Measurements from ENCODE around the gene PKNOX2.

Gene PKNOX2

GRCh38 chr11:125284245-125284850 lies 119.8 kb downstream of the PKNOX2 start:
- DNase-seq (ENCODE audit: low spot score) = no peak

GRCh38 chr11:125285844-125286243 lies 121.3 kb downstream of the PKNOX2 start:
- DNase-seq (ENCODE audit: low spot score) = no peak

- no peak for DNase-seq (ENCODE audit: low spot score)
Observed at GRCh38 chr11:125286486-125286885, 121.9 kb downstream of the PKNOX2 start.

- no peak for DNase-seq (ENCODE audit: low spot score)
Observed at GRCh38 chr11:125287491-125288210, 123.1 kb downstream of the PKNOX2 start.

GRCh38 chr11:125289419-125290098 lies 125.0 kb downstream of the PKNOX2 start:
- DNase-seq (ENCODE audit: low spot score) = no peak

GRCh38 chr11:125290263-125290662 lies 125.7 kb downstream of the PKNOX2 start:
- DNase-seq (ENCODE audit: low spot score) = no peak

- DNase-seq (ENCODE audit: low spot score) = no peak
Observed at GRCh38 chr11:125292100-125292499, 127.5 kb downstream of the PKNOX2 start.

GRCh38 chr11:125293596-125293995 lies 129.0 kb downstream of the PKNOX2 start:
- no peak for DNase-seq (ENCODE audit: low spot score)

- no peak for DNase-seq (ENCODE audit: low spot score)
Observed at GRCh38 chr11:125295931-125296330, 131.4 kb downstream of the PKNOX2 start.

- no peak for DNase-seq (ENCODE audit: low spot score)
Observed at GRCh38 chr11:125297346-125297915, 132.9 kb downstream of the PKNOX2 start.

GRCh38 chr11:125299061-125299615 lies 134.6 kb downstream of the PKNOX2 start:
- DNase-seq (ENCODE audit: low spot score) = no peak

- no peak for DNase-seq (ENCODE audit: low spot score)
Observed at GRCh38 chr11:125299821-125300220, 135.3 kb downstream of the PKNOX2 start.

- DNase-seq (ENCODE audit: low spot score) = no peak
Observed at GRCh38 chr11:125300791-125301218, 136.3 kb downstream of the PKNOX2 start.

GRCh38 chr11:125301346-125301745 lies 136.8 kb downstream of the PKNOX2 start:
- no peak for DNase-seq (ENCODE audit: low spot score)

- no peak for DNase-seq (ENCODE audit: low spot score)
Observed at GRCh38 chr11:125303186-125303585, 138.6 kb downstream of the PKNOX2 start.

- DNase-seq (ENCODE audit: low spot score) = no peak
Observed at GRCh38 chr11:125303694-125304093, 139.1 kb downstream of the PKNOX2 start.

- DNase-seq (ENCODE audit: low spot score) = no peak
Observed at GRCh38 chr11:125304136-125304535, 139.6 kb downstream of the PKNOX2 start.

- DNase-seq (ENCODE audit: low spot score) = no peak
Observed at GRCh38 chr11:125304876-125305275, 140.3 kb downstream of the PKNOX2 start.

- no peak for DNase-seq (ENCODE audit: low spot score)
Observed at GRCh38 chr11:125305345-125305744, 140.8 kb downstream of the PKNOX2 start.

GRCh38 chr11:125306476-125306875 lies 141.9 kb downstream of the PKNOX2 start:
- no peak for DNase-seq (ENCODE audit: low spot score)

GRCh38 chr11:125308246-125308645 lies 143.7 kb downstream of the PKNOX2 start:
- no peak for DNase-seq (ENCODE audit: low spot score)

GRCh38 chr11:125312391-125312790 lies 147.8 kb downstream of the PKNOX2 start:
- no peak for DNase-seq (ENCODE audit: low spot score)

- DNase-seq (ENCODE audit: low spot score) = no peak
Observed at GRCh38 chr11:125312812-125313211, 148.3 kb downstream of the PKNOX2 start.
